CD4-positive, alpha-beta T cell treated with Interleukin-15 for 4 hours (primary cell): ENCODE data around the gene AFP.

Source experiments
- DNase-seq: peaks from one replicate; pipeline ENCODE4 v3.0.0-alpha.2; 2020; ENCODE audit warnings: low spot score

AFP gene

GRCh38 chr4:73438582-73439215 lies 2.7 kb downstream of the AFP start:
- no peak for DNase-seq

DNA sequence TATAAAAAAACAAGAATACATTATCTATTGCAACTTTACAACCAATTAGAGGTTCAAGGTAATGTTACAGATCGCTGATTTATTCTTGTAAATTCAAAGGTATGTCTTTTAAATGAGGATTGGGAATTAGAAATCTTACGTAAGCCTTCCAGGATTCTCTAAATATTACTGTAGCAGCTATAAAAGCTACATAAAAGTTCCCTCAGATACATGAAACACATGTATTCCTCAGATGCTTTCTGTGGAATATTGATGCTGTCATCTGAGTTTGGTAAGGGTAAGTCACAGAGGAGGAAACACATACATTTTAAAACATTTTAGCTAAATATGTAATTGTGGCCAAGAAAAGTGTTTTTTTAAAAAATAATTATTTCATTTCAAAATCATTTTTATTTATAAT lies 3.4 kb downstream of the AFP start:
- no peak for DNase-seq

DNA sequence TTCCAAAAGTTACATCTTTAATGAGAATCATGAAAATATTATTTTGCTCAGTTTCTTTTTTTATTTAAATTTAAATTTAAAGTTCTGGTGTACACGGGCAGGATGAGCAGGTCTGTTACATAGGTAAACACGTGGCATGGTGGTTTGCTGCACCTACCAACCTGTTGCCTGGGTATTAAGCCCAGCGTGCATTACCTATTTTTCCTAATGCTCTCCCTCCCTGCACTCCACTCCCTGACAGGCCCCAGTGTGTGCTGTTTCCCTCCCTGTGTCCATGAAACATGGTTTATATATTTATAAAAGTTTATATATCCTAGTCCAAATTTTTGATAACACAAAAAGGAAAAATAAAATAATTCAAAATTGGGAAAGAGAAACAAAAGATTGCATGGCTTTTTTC lies 4.0 kb downstream of the AFP start:
- no peak for DNase-seq

DNA sequence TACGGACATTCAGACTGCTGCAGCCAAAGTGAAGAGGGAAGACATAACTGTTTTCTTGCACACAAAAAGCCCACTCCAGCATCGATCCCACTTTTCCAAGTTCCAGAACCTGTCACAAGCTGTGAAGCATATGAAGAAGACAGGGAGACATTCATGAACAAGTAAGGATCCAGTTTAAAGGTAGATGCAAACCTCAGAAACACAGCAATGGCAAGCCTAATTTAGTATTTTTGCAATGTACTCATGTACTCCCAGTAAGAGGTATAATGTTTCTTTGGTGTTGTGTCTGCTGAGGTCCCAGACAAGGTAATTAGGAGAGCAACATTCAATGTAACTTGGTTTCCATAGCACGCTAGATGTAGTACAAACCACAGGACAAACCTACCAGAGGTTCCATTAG lies 4.6 kb downstream of the AFP start:
- DNase-seq, result no peak

- no peak for DNase-seq
Observed at GRCh38 chr4:73442275-73442674, 6.3 kb downstream of the AFP start.

GRCh38 chr4:73443224-73443623 lies 7.2 kb downstream of the AFP start:
- DNase-seq, result no peak

GRCh38 chr4:73445383-73446335 lies 9.6 kb downstream of the AFP start:
- no peak for DNase-seq

GRCh38 chr4:73446336-73446938 lies 10.4 kb downstream of the AFP start:
- DNase-seq, result peak; percentile 18

DNA sequence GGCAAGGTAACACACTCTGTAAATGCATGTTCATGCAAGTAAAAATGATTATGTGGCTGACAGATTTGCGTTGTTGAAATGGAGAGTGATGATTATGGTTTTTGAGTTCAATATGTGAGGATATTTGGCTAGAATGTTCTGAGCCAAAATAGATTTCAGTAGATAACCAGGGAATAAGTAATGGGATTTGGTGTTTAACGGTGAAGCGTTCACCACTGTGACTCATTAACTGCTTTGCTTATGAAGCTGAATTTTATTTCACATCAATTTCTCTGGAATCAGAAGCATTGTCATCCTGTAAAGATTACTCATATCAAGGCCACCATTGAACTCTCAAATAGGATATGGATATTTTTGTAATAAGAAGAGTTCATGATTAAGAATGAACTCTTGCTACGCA lies 11.7 kb downstream of the AFP start:
- no peak for DNase-seq

DNA sequence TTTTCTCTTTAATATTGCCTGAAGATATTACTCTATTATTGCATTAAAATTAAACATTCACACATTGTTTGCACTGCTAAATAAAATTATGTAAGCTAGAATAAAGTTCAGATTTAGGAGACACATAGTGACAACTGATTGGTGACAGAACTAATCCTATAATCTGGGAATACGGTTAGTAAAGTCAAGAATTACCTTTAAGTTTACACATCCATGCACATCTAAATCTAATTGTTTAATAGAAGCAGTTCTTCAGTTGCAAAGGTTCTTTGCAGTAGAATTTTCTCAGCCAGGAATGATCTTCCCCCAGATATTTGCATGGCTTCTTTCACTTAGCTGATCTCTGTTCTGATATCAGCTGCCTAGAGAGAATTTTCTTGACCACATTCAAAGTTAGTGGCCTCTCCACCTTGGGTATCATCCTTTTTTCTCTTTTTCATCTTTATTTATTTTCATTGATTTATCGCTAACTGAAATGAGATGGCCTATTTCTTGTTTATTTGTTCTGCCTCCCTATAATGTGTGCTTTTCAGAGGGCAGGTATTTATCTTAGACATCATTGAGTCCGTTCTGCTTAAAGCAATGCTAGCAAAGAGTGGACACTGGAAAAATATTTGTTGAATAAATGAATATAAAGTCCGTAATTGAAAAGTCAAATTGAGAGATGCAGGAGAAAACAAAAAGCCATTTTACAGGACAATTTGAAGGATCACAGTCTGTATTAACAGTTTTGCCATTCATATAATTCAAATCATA lies 12.6 kb downstream of the AFP start:
- no peak for DNase-seq

DNA sequence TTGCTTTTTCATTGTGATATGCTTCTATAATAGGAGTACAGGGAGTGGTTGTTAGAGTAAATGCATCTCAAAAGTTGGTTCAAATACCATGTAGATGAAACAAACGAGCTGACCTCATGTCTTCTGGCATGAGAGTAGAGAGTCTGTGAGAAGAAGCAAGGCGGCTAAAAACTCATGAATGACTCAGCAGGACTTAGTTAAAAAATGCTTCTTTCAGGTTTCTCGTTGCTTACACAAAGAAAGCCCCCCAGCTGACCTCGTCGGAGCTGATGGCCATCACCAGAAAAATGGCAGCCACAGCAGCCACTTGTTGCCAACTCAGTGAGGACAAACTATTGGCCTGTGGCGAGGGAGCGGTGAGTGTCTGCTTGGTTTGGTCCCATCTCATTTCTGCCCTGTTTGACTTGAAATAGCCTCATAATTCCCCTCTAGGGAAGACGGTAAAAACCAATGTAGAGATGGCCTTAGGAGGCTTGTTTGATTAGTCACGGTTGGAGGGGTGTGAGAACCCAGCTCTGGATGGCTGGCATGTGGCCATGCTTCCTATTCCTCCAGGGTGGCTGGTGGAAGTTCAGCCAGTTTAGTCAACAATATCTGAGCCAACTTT lies 14.5 kb downstream of the AFP start:
- no peak for DNase-seq

- DNase-seq, result no peak
Observed at GRCh38 chr4:73451404-73451803, 15.4 kb downstream of the AFP start.

DNA sequence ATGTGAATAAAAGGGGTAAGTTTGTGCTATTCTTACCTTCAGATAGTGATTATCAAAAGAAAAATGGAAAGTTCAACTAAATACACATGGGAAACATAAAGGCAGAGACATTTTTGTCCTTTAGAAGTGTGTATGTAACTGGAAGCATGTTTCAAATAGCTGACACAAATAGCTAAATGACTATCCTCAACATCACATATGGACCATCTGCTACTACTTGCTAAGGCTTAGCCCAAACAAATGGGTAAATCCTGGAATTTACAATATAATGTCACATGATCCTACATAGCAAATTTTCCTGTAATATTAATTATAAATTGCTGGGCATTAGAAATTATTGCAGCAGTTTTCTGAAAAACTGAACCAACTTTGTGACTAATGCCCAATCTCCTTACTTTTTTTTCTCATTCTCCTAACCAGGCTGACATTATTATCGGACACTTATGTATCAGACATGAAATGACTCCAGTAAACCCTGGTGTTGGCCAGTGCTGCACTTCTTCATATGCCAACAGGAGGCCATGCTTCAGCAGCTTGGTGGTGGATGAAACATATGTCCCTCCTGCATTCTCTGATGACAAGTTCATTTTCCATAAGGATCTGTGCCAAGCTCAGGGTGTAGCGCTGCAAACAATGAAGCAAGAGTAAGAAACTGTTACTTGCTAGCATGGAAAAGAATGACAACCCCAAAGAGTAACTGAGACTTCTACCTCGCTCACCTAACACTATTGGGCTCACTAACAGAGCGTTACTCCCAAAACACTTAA lies 16.1 kb downstream of the AFP start:
- DNase-seq, result no peak

GRCh38 chr4:73452953-73453700 lies 17.1 kb downstream of the AFP start:
- no peak for DNase-seq

DNA sequence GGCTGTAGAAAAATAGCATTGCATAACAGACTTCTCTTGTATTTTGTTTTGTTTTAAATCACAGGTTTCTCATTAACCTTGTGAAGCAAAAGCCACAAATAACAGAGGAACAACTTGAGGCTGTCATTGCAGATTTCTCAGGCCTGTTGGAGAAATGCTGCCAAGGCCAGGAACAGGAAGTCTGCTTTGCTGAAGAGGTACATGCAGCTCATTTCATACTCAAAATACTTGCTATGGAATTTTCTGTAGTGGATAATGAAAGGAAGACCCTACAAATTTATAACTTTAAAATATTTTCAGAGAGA lies 17.6 kb downstream of the AFP start:
- DNase-seq, result no peak

DNA sequence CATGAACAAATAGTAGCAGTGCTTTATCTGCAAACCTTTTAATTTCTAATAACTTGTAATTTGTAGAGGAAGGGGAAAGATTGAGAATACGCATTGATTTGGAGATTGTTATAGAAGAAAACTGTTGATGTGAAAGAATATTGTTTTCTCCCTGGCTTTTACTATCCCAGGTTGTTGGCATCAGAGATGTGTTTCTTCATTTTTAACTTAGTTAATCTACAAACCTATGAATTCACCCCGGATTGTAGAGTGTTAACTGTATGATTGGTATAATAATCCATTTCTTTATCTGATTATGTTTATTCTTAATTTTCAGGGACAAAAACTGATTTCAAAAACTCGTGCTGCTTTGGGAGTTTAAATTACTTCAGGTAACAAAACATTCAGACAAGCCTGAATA lies 18.9 kb downstream of the AFP start:
- no peak for DNase-seq

- DNase-seq, result no peak
Observed at GRCh38 chr4:73456177-73457022, 20.4 kb downstream of the AFP start.

DNA sequence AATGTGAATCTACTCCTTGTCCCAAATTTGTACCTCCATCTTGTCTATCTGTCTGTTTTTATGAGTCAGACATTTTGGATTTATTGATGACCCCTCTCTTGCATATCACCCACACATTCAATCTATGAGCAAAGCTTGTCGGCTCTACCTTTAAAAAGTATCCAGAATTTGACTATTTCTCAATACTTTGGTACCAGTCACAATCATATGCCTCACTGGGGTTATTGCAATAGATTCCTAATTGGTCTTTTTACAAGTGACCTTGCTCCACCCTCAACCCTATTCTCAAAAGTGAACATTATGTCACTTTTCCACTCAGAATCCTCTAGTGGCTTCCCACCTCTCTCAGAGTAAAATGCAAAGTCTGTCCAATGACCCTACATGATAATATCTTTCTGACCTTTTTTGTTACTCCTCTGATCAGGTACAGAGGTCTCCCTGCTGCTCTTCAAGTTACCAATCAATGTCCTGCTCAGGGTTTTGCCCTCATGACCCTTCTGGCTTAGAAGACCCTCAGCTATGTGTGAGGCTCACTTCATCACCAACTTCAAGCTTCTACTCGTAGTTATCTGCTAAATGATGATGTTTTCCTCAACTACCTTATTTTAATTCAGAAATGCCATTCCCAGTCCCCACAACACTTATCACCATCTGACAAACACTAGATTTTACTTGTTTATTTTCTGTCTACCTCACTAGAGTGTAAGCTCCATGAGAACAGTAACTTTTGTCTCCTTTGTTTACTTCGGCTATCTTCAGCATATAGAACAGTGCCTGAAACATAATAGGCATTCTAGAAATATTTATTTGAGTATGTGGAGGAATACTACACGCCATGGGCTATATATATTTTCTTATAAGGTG lies 22.4 kb downstream of the AFP start:
- no peak for DNase-seq

DNA sequence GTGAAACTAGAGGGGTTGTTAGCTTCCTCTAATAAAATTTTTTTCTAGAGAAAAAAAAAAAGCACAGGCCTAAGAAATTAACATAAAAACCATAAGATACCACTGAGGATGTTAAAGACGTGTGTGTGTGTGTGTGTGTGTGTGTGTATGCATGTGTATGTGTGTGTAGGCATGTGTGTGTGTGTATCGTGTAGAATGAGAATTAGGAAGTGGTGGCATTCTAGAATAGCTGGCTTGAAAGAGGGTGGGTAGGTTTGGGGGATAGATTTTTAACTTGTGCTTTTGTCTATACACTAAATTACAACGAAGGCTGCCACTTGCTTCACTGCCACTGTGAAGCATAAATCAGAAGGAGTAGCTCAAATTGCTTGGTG lies 23.0 kb downstream of the AFP start:
- no peak for DNase-seq
